SK-N-DZ (cell line): Measurements from ENCODE around the gene NAPB. TPM values are rescaled to one million over a fixed set of nuclear protein-coding genes. Genes with fewer than 3 reads are reported as not detected.
"Not testable (repeated sequence)": the region's sequence is repeated elsewhere in the genome, so short reads cannot be mapped to it uniquely, and the experiment has no call there.

Source experiments
- DNase-seq: peaks from one replicate; pipeline ENCODE4 v3.0.0-alpha.2; 2015; ENCODE audit warnings: low spot score
- polyA plus RNA-seq, 2 experiments: library from polyadenylated mRNA; depleted of rRNA; stranded (reverse); fragments of >200 nt; gene quantifications; 2 replicates each; pipeline ENCODE4 v1.2.3, GENCODE V29; 2014

NAPB gene
- polyA plus RNA-seq (2014; cell fraction: cytosol; rRNA removed) = 9.0 and 11.1 TPM in 2 replicates
- polyA plus RNA-seq (2014; cell fraction: nucleus; rRNA removed) = 21.3 and 25.0 TPM in 2 replicates

DNA sequence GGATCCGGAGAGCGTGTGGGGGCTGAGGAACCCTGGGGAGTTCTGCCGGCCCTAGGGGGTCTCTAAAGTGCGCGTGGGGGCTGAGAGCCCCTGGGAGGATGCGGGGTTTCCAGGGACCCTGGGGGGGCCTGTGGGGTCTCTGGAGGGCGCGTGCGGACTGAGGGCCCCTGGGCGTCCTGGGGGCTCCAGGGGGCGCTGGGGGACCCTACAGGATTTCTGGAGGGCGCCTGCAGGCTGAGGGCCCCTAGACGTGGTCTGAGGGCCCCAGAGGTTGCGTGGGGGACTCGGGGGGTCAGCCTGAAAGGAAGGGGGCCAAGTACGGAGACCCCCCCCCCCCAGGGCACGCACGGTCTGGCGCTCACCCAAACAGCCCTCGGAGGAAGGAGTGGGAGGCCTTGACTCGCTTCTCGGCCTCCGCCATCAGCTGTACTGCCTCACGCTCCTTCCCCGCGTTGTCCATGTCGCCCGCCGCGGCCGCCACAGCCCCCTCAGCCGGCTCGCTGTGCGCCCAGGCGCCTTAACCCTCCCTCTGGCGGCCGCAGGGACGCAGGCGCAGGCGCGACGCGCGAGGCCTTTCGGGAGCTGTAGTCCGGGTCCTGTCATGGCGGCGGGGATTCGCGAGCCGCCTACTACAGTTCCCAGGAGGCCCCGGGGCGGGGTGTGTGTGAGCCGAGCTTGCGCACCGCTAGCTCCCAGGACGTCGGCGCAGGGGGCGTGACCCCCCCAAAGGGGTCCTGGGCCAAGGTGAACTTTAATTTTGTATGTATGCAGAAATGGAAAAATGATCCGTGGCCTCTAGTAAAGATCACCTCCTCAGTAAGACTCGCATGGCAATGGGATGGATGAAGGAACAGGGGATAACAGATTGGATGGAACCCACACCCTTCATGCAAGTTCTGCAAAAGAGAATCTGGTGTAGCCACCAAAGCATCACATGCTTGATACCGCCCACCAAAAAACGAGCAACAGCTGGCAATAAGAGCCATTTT, at the start of gene NAPB:
NAPB (minus strand) TSS at position 546 of the 989 bp plus-strand sequence; CDS start at position 460, 86 bp downstream.
- peak; percentile 92 for DNase-seq

DNA sequence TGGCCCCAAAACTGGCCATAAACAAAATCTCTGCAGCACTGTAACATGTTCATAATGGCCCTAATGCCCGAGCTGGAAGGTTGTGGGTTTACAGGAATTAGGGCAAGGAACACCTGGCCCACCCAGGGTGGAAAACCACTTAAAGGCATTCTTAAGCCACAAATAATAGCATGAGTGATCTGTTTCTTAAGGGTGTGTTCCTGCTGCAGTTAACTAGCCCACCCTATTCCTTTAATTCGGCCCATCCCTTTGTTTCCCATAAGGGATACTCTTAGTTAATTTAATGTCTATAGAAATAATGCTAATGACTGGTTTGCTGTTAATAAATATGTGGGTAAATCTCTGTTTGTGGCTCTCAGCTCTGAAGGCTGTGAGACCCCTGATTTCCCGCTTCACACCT, 45.7 kb upstream of the NAPB start:
- DNase-seq = not testable (repeated sequence)

DNA sequence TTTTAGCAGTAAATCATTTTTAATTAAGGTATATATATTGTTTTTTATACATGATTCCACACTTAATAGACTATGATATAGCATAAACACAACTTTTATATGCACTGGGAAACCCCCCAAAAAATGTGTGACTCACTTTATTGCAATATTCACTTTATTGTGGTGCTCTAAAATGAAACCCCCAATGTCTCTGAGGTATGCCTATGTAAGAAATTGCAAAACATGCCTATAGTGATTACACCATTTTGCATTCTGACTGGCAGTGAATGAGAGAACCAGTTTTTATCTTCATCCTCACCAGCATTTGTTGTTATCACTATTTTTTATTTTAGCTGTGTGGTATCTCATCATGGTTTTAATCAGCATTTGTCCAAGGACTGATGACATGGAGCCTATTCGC, 39.9 kb upstream of the NAPB start:
- no peak for DNase-seq

DNA sequence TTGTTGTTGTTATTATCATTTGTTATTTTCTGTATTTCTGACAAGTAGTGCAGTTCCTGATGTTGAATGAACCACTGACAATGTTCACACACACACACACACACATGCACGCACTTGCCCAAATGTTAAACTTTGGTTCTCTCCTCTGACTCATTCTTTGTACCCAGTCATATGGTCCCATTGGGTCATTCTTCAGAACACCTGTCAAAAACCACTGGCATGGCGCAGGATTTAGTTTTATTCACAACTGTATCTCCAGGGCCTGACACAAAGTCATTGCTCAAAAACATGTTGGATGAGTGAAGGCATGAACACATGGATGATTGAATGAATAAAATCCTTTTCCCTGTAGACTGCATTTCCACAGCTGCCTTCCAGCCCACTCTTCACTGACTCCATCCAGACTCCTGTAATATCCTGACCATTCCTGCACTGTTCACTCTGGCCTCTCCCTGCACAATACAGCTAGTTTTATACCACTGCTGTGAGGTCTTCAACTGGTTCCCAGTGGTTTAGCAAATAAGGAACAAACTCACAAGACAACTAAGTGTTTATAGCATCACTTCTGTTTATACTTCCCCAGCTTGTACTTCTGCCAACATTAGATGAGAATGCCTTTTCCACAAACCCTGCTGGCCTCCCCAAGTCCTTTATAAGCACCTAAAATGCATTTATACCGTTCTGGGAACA, 38.3 kb upstream of the NAPB start:
- DNase-seq = no peak

DNA sequence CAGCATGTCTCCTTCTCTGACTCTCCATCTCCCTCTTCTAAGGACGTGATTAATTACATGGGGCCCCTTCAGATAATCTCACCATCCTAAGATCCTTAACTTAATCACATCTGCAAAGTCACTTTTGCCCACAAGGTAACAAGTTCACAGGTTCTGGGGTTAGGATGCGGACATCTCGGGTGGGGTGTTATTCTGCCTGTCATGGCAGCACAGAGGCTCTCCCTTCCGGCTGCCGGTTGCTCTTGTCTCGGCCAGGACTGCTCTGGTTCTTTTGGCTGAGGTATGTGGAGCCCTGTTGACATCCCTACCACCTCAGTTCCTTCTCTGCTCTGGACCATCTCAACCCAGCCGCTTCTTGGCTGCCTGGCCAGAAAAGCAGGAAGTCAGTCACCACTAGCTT, 35.6 kb upstream of the NAPB start:
- DNase-seq = no peak

DNA sequence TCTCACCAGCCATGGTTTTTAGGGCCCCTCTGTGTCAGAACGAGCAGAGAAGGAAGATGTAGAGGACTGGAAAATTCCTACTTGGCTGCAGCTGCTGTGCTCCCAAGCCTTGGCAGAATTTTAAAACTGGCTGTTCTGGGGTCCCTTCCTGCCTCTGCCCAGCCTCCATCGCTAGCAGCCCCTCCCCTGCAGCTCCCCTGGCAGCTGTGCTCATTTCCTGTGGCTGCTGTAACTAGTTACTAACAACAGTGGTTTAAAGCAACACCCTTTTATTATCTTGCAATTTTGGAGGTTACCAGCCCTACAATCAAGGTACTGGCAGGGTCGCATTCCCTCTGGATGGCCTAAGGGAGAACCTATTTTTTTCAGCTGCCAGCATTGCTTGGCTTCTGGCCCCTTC, 35.1 kb upstream of the NAPB start:
- DNase-seq = no peak

DNA sequence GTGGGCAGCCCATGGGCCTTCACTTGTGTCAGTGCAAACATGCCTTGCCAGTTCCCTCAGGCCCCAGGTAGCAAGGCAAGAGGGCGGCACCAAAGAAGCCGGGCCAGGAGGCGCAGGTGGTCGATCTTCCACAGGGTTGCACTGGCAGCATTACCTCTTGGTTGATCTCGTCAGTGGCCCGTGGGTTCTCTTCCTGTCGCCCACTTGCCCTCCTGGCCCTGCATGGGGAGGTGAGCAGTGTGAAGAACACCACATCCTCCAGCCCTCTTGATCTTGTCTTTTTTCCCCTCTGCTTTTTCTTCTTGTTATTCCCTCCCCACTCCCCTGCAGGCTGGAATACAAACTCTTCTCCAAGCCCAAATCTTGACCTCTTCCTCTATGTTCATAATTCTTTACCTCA, 34.4 kb upstream of the NAPB start:
- no peak for DNase-seq

DNA sequence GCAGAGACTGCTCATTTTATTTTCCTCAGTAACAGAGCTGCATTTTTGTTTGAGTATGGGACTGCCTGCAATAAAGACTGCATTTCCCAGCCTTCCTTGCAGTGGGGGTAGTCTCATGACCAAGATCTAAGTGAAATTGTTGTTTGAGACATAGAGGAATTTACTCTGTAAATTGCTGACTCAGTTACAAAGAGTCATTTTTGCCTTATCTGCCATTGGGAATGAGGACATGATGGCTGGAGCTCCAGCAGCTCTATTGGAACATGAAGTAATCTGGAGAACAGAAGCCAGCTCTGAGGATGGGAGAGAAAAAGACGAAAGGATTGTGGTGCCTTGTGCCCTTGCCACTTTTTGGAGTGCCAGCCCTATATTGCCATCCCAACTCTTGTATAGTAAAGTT, 33.5 kb upstream of the NAPB start:
- no peak for DNase-seq

DNA sequence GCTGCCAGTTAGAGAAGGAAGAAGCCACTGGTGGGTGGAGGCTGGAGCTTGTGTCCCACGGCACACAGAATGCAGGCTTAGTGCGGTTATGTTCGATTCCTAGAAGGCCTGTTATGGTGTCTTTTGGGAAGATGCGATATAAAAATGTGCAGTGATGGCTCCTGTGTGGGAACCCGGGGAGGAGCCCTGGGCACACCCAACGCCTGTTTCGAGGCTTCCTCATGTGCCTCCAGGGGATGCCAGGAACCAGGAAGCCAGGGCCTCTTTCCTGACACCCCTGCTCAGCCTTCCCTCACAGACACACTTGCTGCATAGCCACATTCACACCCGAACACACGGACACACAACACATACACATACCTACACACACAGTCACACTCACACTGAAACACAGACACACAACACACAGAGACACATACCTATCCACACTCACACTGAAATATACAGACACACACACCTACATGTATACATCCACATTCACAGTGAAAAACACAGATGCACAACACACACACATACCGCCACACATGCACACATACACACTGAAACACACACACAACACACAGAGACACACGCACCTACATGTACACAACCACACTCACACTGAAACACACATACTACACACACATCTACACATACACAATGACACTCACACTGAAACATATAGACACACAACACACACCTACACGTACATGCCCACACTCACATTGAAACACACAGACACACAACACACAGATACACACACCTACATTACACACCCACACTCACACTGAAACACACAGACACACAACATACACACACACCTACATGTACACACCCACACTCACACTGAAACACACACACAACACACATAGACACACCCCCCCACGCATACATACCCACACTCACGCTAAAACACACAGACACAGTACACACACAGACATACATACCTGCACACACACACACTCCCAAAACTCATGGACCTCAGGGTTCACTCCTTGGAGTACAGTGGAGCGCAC, 32.6 kb upstream of the NAPB start:
- no peak for DNase-seq

DNA sequence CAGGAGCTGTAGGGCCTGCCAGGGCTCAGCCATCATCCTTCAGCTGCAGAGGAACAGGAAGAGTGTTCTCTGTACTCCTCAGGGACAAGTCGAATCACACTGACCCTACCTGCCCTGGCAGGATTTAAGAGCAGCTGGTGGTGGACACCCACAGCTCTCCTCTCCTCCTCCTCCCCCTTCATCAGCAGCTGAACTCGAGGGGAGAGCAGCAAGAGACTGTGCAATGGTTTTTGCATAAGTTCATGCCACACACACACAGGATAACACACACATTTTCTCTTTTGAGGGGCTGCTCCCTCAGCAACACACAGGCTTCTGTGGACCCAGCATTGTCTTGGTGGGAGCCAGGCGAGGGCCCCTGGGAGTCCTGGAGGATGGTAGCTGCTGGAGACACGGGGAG, 31.5 kb upstream of the NAPB start, which contains the start of gene CST11:
CST11 (minus strand) TSS at position 101 of the 400 bp plus-strand sequence; CDS start at position 36, 65 bp downstream.
- no peak for DNase-seq

DNA sequence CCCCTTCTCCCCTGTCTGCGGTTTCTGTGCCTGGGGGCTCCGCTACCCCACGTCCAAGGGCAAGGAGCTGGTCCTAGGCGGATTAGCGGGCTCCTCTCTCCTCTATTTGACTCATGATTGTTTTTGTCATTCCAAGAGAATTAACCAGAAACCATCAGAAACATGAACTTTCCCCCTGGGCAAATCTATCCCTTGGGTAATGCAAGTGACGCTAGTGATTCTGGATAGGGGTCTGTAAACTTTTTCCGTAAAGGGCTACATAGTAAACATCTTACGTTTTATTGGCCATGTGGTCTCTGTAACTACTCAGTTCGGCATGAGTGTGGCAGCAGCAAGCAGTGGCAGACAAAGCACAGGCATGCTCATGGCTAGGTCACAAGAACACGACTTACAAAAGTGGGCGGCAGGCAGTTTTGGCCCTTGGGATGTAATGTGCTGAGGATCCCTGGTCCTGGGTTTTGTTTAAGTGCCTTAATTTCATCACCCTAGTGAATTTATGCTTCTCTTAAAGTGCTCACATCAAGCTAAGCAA, 30.7 kb upstream of the NAPB start:
- no peak for DNase-seq

DNA sequence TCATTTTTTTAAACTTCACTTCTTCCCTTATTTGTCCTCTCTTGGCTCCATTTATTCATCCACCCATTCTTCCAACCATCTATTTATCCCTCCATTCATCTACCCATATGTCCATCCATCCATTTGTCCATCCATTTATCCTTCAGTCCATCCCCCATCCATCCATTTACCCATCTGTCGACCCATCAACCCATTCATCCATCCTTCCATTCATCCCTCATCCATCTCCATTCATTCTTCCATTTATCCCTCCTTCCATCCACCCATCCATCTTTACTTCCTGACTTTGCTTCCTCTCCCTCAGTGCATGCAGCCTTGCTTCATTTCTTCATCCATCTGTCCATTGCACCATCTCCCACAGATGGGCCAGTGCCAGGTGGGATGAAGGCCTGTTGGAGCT, 29.6 kb upstream of the NAPB start:
- no peak for DNase-seq

DNA sequence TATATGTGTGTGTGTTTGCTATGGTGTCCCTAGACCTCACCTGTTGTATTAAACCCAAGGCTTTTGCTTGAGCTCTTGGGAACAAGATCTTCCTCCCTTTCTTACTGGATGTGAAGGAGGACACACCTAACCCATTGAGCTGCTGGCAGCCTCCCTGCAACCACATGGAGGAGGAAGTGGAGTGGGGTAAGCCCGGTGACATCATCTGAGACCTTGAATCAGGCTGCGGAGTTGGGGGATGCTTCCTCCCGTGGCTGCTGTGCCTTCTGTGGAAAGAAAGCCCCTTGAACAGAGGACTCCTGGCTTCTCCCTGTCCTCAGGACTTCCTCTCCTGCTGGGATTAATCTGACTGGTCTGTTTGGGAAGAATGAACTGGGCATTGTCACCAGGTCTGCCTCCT, 28.1 kb upstream of the NAPB start:
- DNase-seq = no peak

DNA sequence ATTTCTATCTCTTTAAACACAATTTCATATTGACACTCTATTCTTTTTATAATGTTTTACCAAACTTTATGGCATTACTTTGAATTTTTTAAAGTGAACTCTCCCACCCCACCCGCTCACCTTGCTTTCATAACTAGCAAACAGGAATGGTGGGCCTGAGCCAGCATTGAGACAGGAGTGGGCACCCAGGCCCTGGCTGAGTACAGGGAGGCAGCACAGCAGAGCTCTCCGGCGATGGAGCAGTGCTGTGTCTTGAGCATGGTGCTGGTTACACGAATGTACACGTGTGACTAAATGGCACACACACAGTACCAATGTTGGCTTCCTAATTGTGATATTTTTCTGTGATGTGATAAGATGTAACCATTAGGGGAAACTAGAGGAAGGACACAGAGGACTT, 26.9 kb upstream of the NAPB start:
- no peak for DNase-seq

DNA sequence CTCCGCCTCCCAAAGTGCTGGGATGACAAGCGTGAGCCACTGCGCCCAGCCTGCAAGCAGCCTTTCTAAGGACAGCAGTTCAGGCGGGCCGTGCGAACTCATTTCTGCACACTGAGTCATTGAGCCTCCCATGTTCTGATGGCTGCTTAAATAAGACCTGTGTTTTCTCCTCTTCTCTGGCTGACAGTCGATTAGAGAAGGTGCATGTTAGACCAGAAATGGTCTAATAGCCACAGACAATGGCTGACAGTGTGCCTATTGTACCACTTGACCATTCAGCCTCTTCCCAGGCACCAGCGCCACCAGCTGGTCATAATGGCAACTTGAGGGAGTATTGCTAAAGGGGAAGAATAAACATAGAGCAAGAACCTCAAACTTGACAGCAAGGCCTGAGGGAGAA, 25.2 kb upstream of the NAPB start:
- DNase-seq = peak; percentile 41

DNA sequence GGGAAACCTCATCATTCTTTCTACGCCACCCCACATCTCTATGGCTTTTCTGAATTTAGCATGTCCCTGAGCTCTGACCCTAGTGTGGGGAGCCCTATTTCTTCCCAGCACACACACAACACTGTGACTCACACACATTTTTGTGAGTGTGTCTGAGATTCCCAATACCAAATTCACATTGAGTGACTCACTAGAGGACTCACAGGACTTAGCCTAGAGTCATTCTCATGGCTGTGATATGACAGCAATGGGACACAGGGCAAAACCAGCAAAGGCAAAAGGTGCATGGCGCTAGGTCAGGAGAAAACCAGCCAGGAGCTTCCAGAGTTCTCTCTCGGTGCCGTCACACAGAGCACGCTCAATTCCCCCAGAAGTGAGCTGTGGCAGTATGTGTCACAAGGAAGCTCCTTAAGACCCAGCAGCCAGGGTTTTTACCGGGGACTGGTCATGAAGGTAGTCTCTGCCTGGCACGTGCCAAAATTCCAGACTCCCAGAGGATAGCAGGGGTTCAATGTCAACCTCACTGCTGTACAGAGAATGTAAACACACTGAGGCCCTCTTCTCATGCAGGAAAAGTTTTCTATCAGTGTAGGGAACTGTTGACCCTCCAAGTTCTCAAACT, 24.4 kb upstream of the NAPB start:
- DNase-seq = no peak

DNA sequence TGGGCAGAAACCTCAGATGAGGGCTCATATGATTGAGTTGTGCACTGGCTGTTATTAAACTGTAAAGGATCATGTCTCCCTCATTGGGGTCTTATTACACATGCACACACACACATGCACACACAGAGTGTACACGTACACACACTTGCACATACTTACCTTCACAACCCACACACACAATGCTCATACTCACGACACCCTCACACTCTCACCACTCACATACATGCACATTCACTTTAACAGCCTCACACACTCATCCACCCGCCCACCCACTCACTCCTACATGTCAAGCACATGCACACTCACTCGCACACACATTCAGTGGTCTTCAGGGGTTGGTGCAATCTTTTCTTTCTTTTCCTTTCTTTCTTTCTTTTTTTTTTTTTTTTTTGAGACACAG, 23.6 kb upstream of the NAPB start:
- no peak for DNase-seq

DNA sequence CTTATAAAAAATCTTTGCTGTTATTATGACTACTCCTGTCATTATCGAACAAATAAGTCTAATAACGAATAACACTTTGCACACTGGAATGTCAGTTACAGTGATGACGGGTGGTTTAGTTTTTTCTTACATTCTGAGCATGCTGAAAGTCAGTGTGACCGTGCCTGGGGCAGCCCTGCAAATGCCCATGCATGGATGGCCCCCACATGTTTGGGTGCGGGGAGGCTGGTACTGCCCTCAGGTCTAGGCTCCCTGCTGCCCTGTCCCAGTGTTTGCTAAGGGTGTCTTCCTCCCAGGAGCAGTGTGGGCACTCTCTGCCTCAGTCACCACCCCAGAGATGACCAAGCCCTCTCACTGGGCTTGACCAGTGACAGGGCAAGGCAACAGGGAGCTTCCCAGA, 21.1 kb upstream of the NAPB start:
- DNase-seq = no peak

DNA sequence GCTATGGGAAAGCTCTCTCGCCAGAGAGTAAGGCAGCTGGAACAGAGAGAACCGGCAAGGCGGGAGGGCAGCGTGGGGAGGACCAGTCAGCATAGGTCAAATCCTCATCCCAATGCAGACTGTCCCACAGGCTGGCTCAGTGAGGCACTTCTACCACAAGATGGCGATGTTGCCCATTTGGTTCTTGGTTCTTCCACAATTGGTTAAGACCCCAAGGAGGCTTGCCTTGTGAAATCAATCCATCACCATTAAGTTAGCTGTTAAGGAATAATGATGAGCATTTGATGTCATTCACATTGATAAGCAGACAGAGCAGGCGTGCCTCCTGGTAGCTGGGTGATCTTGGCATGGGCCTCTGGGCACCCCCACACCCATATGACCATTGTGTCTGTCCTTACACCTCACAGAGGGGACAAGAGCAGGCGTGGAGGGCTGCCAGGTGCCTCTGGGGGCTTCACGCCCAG, 20.6 kb upstream of the NAPB start:
- peak; percentile 74 for DNase-seq

DNA sequence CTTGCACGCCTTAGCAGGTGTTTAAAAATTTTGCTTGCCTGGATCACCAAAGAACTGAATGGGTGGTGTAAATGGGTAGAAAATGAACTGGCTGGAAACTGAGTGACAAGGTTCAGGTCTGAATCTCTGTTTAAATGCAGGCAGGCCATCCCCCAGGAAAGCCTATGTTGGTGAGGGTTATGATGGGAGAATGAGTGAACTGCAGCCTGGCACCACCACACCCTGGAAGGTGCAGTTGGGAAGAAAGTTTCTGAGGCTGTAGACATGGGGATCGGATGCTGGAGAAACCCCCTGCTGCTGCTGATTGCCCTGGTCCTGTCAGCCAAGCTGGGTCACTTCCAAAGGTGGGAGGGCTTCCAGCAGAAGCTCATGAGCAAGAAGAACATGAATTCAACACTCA, 18.7 kb upstream of the NAPB start:
- DNase-seq = no peak
